Gastrocnemius medialis (tissue), 4 donors: ENCODE results near the gene CLK2. TPM values are rescaled to one million over a fixed set of nuclear protein-coding genes. Genes with fewer than 3 reads are reported as not detected.
"Not testable (repeated sequence)": the region's sequence is repeated elsewhere in the genome, so short reads cannot be mapped to it uniquely, and the experiment has no call there.

Experiments
- ATAC-seq, 2 donors: fragments of 150-250 bp; one replicate each; pipeline ENCODE4 v1.9.1; 2016
- DNase-seq, 2 donors: peaks; one replicate each; pipeline ENCODE4 v3.0.0-alpha.2; 2019
- H3K27ac ChIP-seq, 4 donors: fragments of 200-600 bp; sonication (generic); 1 replicate in 1 of 4; 2 replicates in 3 of 4; pipeline ENCODE4 v1.5.1; 2016 to 2018; ENCODE audit warnings: mild to moderate bottlenecking in 2 of 4, moderate library complexity in 1 of 4
- H3K27me3 ChIP-seq, 3 donors: fragments of 200-600 bp; sonication (generic) in 2 of 3; 1 replicate in 1 of 3; 2 replicates in 2 of 3; pipeline versions ENCODE4 v1.5.1 to v1.6.0; 2016 to 2019; ENCODE audit warnings: mild to moderate bottlenecking in 1 of 3, moderate library complexity in 1 of 3
- H3K36me3 ChIP-seq, 2 donors: fragments of 200-600 bp; sonication (generic) in 1 of 2; one replicate each; pipeline ENCODE4 v1.5.1; 2017 to 2018
- H3K4me1 ChIP-seq, 2 donors: fragments of 200-600 bp; sonication (generic) in 1 of 2; one replicate each; pipeline ENCODE4 v1.5.1; 2016 to 2017; ENCODE audit warnings: mild to moderate bottlenecking in 2 of 2
- H3K4me3 ChIP-seq, 4 donors: fragments of 200-600 bp; sonication (generic) in 3 of 4; 1 replicate in 1 of 4; 2 replicates in 3 of 4; pipeline ENCODE4 v1.5.1; 2016 to 2019; ENCODE audit warnings: mild to moderate bottlenecking in 2 of 4
- H3K9me3 ChIP-seq, 3 donors: fragments of 200-600 bp; sonication (generic) in 2 of 3; 1 replicate in 1 of 3; 2 replicates in 2 of 3; pipeline ENCODE4 v1.5.1; 2016 to 2019
- POLR2A ChIP-seq, 2 donors: fragments of 450-650 bp; IDR thresholded peaks; one replicate each; pipeline ENCODE4 v1.6.1; 2017; ENCODE audit warnings: antibody characterized with exemption in 2 of 2, mild to moderate bottlenecking in 2 of 2, moderate library complexity in 2 of 2
- in situ Hi-C, 4 donors: fragments of 200-750 bp; cut with MboI; loops; one replicate each; pipeline versions ENCODE4 v1.15.0 to v1.8.0; 2017; ENCODE audit warnings: low sequenced_read_pairs in 4 of 4
- intact Hi-C: fragments of 100-400 bp; cut with DNase I; formaldehyde crosslinking; loops from one replicate; pipeline ENCODE4 v1.15.1; 2023; ENCODE audit warnings: low total_unique reads
- total RNA-seq, 4 donors: library from RNA; depleted of rRNA; stranded (reverse); fragments of >200 nt; gene quantifications; one replicate each; pipeline versions ENCODE4 v1.1.0 to v1.2.3, GENCODE V29; 2016
- TF ChIP-seq, protein P1 (sequence below), 5 experiments: fragments of 450-650 bp in 3 of 5; fragments of 200-600 bp in 2 of 5; sonication (generic) in 2 of 5; IDR thresholded peaks in 4 of 5; conservative IDR thresholded peaks in 1 of 5; 1 replicate in 4 of 5; 2 replicates in 1 of 5; pipeline ENCODE4 v1.5.1; 2016 to 2019; ENCODE audit warnings: antibody characterized with exemption in 5 of 5, mild to moderate bottlenecking in 3 of 5, moderate library complexity in 3 of 5

Gene CLK2
- total RNA-seq, 4 donors from 2014 or later, result 7.1 to 13.1 (median 9.8) TPM

DNA sequence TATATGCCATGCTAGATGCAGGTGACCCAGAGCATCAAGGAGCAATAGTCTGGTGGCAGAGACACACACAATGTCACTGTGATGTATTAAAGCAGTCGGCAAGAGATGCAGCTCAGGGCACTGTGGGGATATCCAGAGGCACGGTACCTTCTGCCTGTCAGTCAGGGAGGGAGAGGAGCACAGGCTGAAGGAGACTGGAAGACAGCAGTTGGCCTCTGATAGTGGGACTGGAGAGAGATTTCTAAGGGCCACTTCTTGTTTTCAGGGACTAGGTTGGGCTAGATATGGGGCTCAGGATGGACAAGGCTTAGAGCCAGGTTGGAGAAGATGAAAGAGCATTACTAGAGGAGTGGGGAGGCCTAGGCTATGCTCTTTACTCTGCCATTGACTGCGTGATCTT lies 42.0 kb downstream of the CLK2 start:
- intact Hi-C loops, result not testable (repeated sequence)

DNA sequence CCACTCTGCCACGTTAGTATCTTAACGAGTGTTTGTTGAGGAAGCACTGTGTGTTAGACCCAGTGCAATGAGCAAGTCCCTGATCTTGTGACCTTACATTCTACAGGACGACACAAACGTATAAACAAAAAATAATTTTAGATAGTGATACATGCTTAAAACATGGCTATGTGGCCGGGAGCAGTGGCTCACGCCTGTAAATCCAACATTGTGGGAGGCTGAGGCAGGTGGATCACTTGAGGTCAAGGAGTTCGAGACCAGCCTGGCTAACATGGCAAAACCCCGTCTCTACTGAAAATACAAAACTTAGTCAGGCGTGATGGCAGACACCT lies 45.2 kb downstream of the CLK2 start:
- H3K4me1 ChIP-seq, result peaks cover 8 to 15% of the 10 kb centered on the region in 2 donors
- peak overlapping the region; percentile 77 to 83 (median 78) for H3K27ac ChIP-seq
- DNase-seq (no peak), ATAC-seq (peak in 1 of 2 donors; percentile 9)
- peak overlapping the region; percentile 55 to 92 (median 70) for H3K4me3 ChIP-seq
- TF ChIP-seq, protein P1, sequence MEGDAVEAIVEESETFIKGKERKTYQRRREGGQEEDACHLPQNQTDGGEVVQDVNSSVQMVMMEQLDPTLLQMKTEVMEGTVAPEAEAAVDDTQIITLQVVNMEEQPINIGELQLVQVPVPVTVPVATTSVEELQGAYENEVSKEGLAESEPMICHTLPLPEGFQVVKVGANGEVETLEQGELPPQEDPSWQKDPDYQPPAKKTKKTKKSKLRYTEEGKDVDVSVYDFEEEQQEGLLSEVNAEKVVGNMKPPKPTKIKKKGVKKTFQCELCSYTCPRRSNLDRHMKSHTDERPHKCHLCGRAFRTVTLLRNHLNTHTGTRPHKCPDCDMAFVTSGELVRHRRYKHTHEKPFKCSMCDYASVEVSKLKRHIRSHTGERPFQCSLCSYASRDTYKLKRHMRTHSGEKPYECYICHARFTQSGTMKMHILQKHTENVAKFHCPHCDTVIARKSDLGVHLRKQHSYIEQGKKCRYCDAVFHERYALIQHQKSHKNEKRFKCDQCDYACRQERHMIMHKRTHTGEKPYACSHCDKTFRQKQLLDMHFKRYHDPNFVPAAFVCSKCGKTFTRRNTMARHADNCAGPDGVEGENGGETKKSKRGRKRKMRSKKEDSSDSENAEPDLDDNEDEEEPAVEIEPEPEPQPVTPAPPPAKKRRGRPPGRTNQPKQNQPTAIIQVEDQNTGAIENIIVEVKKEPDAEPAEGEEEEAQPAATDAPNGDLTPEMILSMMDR (IDR thresholded peaks at IDR 0.05 in 4 of 5, conservative IDR thresholded peaks at IDR 0.05 in 1 of 5), result no peak
- no peak for TF ChIP-seq POLR2A (IDR thresholded peaks at IDR 0.05)
- no peaks in the 10 kb centered on the region for H3K36me3 ChIP-seq
- in situ Hi-C loops, result no loop called here
- no peaks in the 10 kb centered on the region for H3K27me3 ChIP-seq
- intact Hi-C loops, result loop anchor here (5.0 kb wide), 1 partner anchor 56 kb away; the partner anchor contains the start of genes KRTCAP2 and TRIM46
- H3K9me3 ChIP-seq, result no peaks in the 10 kb centered on the region

More for the DNA sequence above, 42.0 kb downstream of the CLK2 start:
- H3K36me3 ChIP-seq, H3K4me3 ChIP-seq, in situ Hi-C loops, ATAC-seq, H3K27ac ChIP-seq, H3K9me3 ChIP-seq, H3K27me3 ChIP-seq, DNase-seq: not testable (repeated sequence)
- H3K4me1 ChIP-seq, result peaks cover 7 to 12% of the 10 kb centered on the region in 2 donors

DNA sequence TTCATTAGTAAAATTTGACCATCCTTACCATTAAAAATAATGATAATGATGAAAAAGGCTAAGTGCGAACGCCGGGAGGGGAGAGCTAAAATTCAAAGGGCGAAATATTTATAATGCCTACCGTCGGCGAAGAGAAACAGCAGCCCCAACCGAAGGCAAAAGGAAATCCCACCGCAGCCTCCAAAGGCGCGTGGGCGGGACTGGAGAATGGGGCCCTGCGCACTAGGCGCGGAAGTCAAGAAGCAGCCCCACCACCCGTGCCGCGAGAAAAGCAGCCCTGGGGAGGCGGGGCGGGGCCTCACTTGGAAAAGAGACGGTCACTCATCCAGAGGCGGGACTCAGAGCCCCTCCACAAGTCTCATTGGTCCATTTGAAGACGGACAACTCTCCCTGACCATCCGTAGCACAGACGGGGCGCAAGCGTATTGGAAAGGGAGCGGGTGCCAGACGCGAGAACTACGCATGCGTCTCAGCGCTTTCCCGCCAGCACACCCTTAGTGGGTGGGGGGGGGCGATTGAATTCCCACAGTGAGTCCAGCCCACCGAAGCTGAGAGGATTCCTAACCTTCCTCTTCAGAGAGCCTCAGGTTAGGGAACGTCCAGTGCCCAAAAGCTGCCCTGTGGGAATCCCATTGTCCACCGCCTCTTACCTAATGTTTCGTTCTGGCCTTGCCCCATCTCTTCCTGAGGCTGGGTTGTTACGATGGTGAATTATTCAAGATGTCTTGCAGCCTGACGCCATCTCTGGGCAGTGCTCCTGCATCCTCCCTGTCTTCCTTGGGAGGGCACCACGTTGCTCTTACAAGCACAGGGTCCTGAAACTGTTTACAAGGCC lies 45.8 kb downstream of the CLK2 start:
- no peaks in the 10 kb centered on the region for H3K27me3 ChIP-seq
- H3K27ac ChIP-seq, result peak overlapping the region; percentile 77 to 83 (median 78)
- ATAC-seq, result peak; percentile 99 to 100
- peak overlapping the region; percentile 55 to 92 (median 70) for H3K4me3 ChIP-seq
- intact Hi-C loops (loop anchor here (2.0 to 5.0 kb wide), 2 partner anchors 15 to 55 kb away; partner anchors contain the start of genes KRTCAP2 and TRIM46), in situ Hi-C loops (no loop called here)
- peak; percentile 53 to 74 for TF ChIP-seq POLR2A (IDR thresholded peaks at IDR 0.05)
- TF ChIP-seq, protein P1 (IDR thresholded peaks at IDR 0.05 in 4 of 5, conservative IDR thresholded peaks at IDR 0.05 in 1 of 5), result peak in 1 of 5 experiments; percentile 3
- no peaks in the 10 kb centered on the region for H3K9me3 ChIP-seq
- peaks cover 8 to 15% of the 10 kb centered on the region in 2 donors for H3K4me1 ChIP-seq
- no peaks in the 10 kb centered on the region for H3K36me3 ChIP-seq
- DNase-seq, result peak; percentile 97 to 99

DNA sequence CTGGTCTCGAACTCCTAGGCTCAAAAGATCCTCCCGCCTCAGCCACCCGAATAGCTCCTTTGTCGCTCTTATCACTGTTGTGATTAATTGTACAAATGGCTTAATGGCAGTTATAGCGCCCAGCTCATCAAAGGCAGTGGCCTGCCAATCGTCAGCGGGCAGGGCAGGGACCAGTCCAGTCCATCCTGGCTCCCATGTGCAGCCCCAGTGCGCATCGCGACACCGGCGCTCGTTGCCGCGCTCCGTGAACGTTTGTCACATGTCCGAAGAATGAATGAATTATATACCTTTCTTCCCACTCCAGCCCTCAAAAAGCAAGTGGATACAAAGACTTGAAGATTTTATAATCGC lies 46.4 kb downstream of the CLK2 start:
- no peak for TF ChIP-seq POLR2A (IDR thresholded peaks at IDR 0.05)
- TF ChIP-seq, protein P1 (IDR thresholded peaks at IDR 0.05 in 4 of 5, conservative IDR thresholded peaks at IDR 0.05 in 1 of 5), result peak in 2 of 5 experiments; percentile 4 to 8
- Histone ChIP-seq H3K4me1 (peaks cover 8 to 15% of the 10 kb centered on the region in 2 donors), H3K9me3 (no peaks in the 10 kb centered on the region), H3K27ac (peak overlapping the region; percentile 77 to 83 (median 78)), H3K4me3 (peak overlapping the region; percentile 55 to 92 (median 70)), H3K27me3 (no peaks in the 10 kb centered on the region), H3K36me3 (no peaks in the 10 kb centered on the region)
- intact Hi-C loops, result loop anchor here (1.0 to 5.0 kb wide), 3 partner anchors 16 to 55 kb away; partner anchors contain the start of genes KRTCAP2, THBS3 and TRIM46
- in situ Hi-C loops, result no loop called here
- DNase-seq (peak in 1 of 2 donors; percentile 31), ATAC-seq (peak; percentile 42 to 47)
